H54 (cell line): ENCODE results near the gene PPA2.
"Not testable (repeated sequence)": the region's sequence is repeated elsewhere in the genome, so short reads cannot be mapped to it uniquely, and the experiment has no call there.

ENCODE experiments used
- DNase-seq: peaks from one replicate; pipeline ENCODE4 v3.0.0; 2011; ENCODE audit warnings: low spot score, mixed read lengths; ENCODE audit not compliant: insufficient read length
- FAIRE-seq: peaks from 3 replicates; lab custom pipeline; 2011; peaks lifted over from hg19 to GRCh38; lab: Jason Lieb, UNC
- POLR2A ChIP-seq: IDR thresholded peaks from 2 replicates; pipeline ENCODE4 v1.6.1; 2011; ENCODE audit warnings: low read depth, mild to moderate bottlenecking, low read length

Gene PPA2

DNA sequence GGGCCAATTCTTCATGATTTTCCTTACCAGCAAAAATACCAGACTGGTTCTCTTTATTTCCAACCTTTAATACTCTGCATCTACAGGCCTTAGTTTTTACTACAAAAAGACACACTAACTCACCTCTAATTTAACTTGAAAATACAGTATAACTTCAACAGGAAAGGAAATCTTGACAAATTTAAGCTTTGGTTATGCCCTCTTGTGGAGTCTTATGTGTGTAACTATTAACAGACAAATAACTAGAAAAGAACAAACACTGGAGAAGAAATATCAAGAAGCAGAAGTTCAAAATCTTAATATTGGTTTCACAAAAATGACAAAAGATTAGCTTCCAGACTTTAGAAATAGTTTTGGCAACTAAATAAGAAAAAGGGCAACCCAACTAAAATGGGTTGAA lies 33.0 kb downstream of the PPA2 start:
- no peak for TF ChIP-seq POLR2A
- DNase-seq (no peak), FAIRE-seq (no peak)

DNA sequence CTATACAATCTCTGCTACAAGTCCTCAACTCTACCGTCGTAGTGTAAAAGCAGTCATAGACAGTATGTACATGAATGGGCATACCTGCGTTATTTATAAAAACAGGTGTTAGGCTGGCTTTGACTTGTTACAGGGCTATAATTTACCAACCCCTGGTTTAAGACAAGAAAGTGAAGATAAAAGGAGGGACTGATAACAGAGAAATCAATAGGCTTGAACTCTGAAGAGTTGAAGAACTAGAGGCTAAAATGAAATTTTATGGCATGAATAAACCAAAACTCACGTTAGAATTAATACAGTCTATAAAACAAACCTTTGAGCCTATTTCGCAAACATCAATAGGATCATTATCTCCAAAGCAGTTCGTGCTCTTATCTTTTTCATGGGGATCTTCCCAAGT lies 36.2 kb downstream of the PPA2 start:
- no peak for DNase-seq
- FAIRE-seq = no peak
- TF ChIP-seq POLR2A = no peak

GRCh38 chr4:105436414-105436813 lies 37.4 kb downstream of the PPA2 start:
- no peak for DNase-seq
- TF ChIP-seq POLR2A = no peak
- no peak for FAIRE-seq

GRCh38 chr4:105434940-105435339 lies 38.9 kb downstream of the PPA2 start:
- DNase-seq (no peak), FAIRE-seq (no peak)
- TF ChIP-seq POLR2A = no peak

GRCh38 chr4:105433421-105433820 lies 40.4 kb downstream of the PPA2 start:
- no peak for FAIRE-seq
- no peak for TF ChIP-seq POLR2A

DNA sequence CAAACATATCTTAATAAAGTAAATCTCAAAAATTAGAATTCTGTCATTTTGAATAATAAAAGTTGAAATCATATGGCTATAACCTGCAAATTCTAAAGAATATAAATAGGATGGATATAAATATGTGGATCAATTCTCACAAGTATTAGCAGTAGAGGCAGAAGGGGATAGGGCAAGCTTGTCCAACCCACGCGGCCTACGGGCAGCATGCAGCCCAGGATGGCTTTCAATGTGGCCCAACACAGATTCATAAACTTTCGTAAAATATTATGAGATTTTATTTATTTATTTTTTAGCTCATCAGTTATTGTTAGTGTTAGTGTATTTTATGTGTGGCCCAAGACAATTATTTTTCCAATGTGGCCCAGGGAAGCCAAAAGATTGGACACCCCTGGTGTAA lies 41.4 kb downstream of the PPA2 start:
- FAIRE-seq = no peak
- DNase-seq = no peak
- TF ChIP-seq POLR2A = no peak

More at GRCh38 chr4:105433421-105433820, 40.4 kb downstream of the PPA2 start:
- DNase-seq = no peak

- TF ChIP-seq POLR2A = no peak
- no peak for FAIRE-seq
- no peak for DNase-seq
Measured at GRCh38 chr4:105430811-105431210, 43.1 kb downstream of the PPA2 start.

- DNase-seq (no peak), FAIRE-seq (no peak)
- no peak for TF ChIP-seq POLR2A
Measured at GRCh38 chr4:105426187-105426897, 47.5 kb downstream of the PPA2 start.

- FAIRE-seq (no peak), DNase-seq (no peak)
- no peak for TF ChIP-seq POLR2A
Measured at GRCh38 chr4:105422207-105422920, 51.5 kb downstream of the PPA2 start.

DNA sequence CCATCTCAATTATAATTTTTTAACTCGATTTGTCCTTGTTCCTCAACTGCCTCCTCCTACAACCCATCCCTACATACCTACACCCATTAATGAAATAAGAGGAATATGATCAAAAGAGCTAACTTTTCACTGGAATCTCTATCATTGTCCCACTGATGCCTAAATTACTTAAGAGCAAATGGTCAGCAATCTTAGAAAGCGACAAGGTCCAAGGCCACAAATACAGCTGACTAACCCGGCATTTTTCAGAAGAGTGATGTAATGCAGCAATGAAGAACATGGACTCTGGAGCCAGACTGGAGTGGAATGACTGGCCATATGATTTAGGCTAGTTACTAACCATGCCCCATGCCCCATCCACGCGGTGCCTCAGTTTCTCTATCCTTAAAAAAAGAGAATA lies 56.2 kb downstream of the PPA2 start:
- FAIRE-seq (no peak), DNase-seq (no peak)
- no peak for TF ChIP-seq POLR2A

- DNase-seq (no peak), FAIRE-seq (no peak)
- TF ChIP-seq POLR2A = no peak
Measured at GRCh38 chr4:105415281-105415744, 58.5 kb downstream of the PPA2 start.

GRCh38 chr4:105414316-105414715 lies 59.5 kb downstream of the PPA2 start:
- FAIRE-seq = no peak
- no peak for TF ChIP-seq POLR2A
- DNase-seq = no peak

DNA sequence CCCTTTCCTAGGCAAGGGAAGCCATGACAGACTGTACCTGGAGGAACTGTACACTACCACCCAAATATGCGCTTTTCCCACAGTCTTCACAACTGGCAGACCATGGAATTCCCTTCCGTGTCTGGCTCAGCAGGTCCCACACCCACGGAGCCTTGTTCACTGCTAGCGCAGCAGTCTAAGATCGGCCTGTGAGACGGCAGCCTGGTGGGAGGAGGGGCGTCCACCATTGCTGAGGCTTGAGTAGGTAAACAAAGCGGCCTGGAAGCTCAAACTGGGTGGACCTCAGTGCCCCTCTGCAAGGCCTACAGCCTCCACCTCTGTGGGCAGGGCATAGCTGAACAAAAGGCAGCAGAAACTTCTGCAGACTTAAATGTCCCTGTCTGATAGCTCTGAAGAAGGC lies 64.7 kb downstream of the PPA2 start:
- not testable (repeated sequence) for FAIRE-seq, DNase-seq

DNA sequence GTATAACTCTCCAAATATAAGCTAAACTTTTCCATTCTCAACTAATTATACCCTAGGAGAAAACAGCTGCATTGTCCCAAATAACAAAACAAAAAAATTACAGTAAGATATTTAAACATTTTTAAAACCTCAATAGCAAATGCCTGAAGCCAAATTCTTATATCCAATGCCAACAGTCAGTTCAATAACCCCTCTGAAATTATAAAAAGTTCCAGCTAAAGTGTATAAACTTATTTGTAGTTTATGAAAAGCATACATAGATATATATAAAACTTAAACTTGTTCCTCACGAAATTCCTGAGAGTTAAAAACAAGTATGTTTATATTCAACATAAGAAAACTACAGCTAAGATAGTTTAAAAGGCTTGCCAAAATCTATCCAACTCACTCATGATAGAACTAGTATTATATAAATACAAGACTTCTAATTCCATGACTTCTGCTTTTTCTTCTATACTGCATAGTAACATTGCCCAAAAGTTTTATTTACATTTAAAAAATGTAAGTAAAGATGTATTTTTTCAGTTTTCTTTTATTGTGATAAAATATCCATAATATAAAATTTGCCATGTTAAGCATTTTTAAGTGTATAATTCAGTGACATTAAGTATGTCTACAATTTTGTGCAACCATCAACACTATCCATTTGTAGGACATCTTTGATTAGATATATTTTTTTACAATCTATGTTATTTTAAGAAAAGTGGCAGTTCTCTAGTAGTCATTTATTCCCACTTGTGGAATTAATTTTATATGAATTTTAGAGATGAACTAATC lies 72.8 kb downstream of the PPA2 start:
- no peak for TF ChIP-seq POLR2A
- FAIRE-seq = no peak
- no peak for DNase-seq
